GM12878 (cell line): ENCODE data around the gene PRUNE2. TPM values are rescaled to one million over a fixed set of nuclear protein-coding genes. Genes with fewer than 3 reads are reported as not detected.

ENCODE experiments used
- ATAC-seq: fragments of 200-7000 bp; cut with Tn5 transposase; 3 replicates; pipeline ENCODE4 v1.9.1; 2020; ENCODE audit warnings: mild to moderate bottlenecking, moderate library complexity
- BruUV-seq: library from RNA; stranded (reverse); fragments of 400-500 nt; replicated peaks from 2 replicates; lab custom pipeline; 2021; lab: Mats Ljungman, UMichigan
- CTCF ChIA-PET: fragments of 300-600 bp; sonication (Branson Sonifier 250); formaldehyde crosslinking; extraction: SDS; loops from one replicate; lab custom pipeline; 2021; ENCODE audit warnings: inconsistent platforms; lab: Yijun Ruan, JAX
- POLR2A ChIA-PET: fragments of 350-600 bp; formaldehyde crosslinking; extraction: SDS; loops from one replicate; lab custom pipeline; 2021; ENCODE audit warnings: inconsistent platforms; lab: Charles Lee
- RAD21 ChIA-PET: fragments of 300-600 bp; sonication (Branson Sonifier 250); formaldehyde crosslinking; loops from one replicate; lab custom pipeline; 2023; ENCODE audit warnings: antibody characterized with exemption; ENCODE audit not compliant: unreplicated experiment; lab: Charles Lee
- SMC1A ChIA-PET: fragments of 300-600 bp; sonication (Branson Sonifier 250); formaldehyde crosslinking; loops from one replicate; lab custom pipeline; 2023; ENCODE audit not compliant: unreplicated experiment, uncharacterized antibody; lab: Charles Lee
- DNase-seq: peaks from one replicate; pipeline ENCODE4 v3.0.0-alpha.2; 2011; ENCODE audit warnings: low read depth, low spot score
- FAIRE-seq: peaks from 3 replicates; lab custom pipeline; 2011; peaks lifted over from hg19 to GRCh38; lab: Jason Lieb, UNC
- H2AFZ ChIP-seq: 2 replicates; pipeline ENCODE4 v1.6.0; 2011; ENCODE audit warnings: low read depth, low read length, control low read depth; ENCODE audit not compliant: control insufficient read depth
- H3K27ac ChIP-seq: 2 replicates; pipeline ENCODE4 v1.5.1; 2011; ENCODE audit warnings: control low read depth; ENCODE audit not compliant: control insufficient read depth, insufficient read depth
- H3K27me3 ChIP-seq, 2 experiments: replicated peaks in 1 of 2; 2 replicates each; pipeline versions ENCODE4 v1.6.0 to v1.6.1; 2011; ENCODE audit warnings: low read length in 1 of 2; ENCODE audit not compliant: control insufficient read depth in 2 of 2, insufficient read depth in 2 of 2
- H3K36me3 ChIP-seq, 2 experiments: 2 replicates each; pipeline ENCODE4 v1.5.1; 2011; ENCODE audit warnings: low read length in 1 of 2; ENCODE audit not compliant: control insufficient read depth in 2 of 2, insufficient read depth in 2 of 2
- H3K4me1 ChIP-seq: 2 replicates; pipeline ENCODE4 v1.6.1; 2011; ENCODE audit warnings: mild to moderate bottlenecking, low read length, moderate library complexity, mixed read lengths; ENCODE audit not compliant: control insufficient read depth, insufficient read depth
- H3K4me2 ChIP-seq: 2 replicates; pipeline ENCODE4 v1.6.0; 2011; ENCODE audit warnings: control low read depth; ENCODE audit not compliant: control insufficient read depth, insufficient read depth
- H3K4me3 ChIP-seq: fragments of 200-600 bp; sonication (generic); 2 replicates; pipeline ENCODE4 v1.5.1; 2016
- H3K79me2 ChIP-seq: 2 replicates; pipeline ENCODE4 v1.6.0; 2011; ENCODE audit warnings: low read length; ENCODE audit not compliant: control insufficient read depth, insufficient read depth
- H3K9ac ChIP-seq: 2 replicates; pipeline ENCODE4 v1.8.0; 2011; ENCODE audit warnings: low read length, control low read depth, mixed read lengths; ENCODE audit not compliant: control insufficient read depth, insufficient read depth
- H3K9me3 ChIP-seq: replicated peaks from 3 replicates; pipeline ENCODE4 v1.5.1; 2011; ENCODE audit warnings: mild to moderate bottlenecking, low read length; ENCODE audit not compliant: control insufficient read depth, insufficient read depth
- H4K20me1 ChIP-seq: 2 replicates; pipeline ENCODE4 v1.6.0; 2011; ENCODE audit not compliant: control insufficient read depth, insufficient read depth
- BHLHE40 ChIP-seq, 2 experiments: fragments of 450-650 bp in 1 of 2; IDR thresholded peaks; 2 replicates each; pipeline ENCODE4 v1.6.1; 2011 to 2017; ENCODE audit warnings: low read depth in 2 of 2, borderline replicate concordance in 1 of 2, improper control_type of control experiment in 1 of 2, low read length in 1 of 2, mild to moderate bottlenecking in 1 of 2
- BRCA1 ChIP-seq: IDR thresholded peaks from 2 replicates; pipeline ENCODE4 v1.6.1; 2011; ENCODE audit warnings: low read depth, low read length, improper control_type of control experiment
- CTCF ChIP-seq, 3 experiments: IDR thresholded peaks in 2 of 3; conservative IDR thresholded peaks in 1 of 3; 2 replicates each; pipeline ENCODE4 v1.5.1; 2011; ENCODE audit warnings: low read depth in 3 of 3, low read length in 3 of 3, mild to moderate bottlenecking in 3 of 3, control low read depth in 2 of 3, moderate library complexity in 2 of 3, inconsistent platforms in 1 of 3, mixed read lengths in 1 of 3; ENCODE audit not compliant: control insufficient read depth in 2 of 3, insufficient read depth in 1 of 3; ENCODE audit errors: extremely low read depth in 1 of 3
- MEF2B ChIP-seq: fragments of 450-650 bp; IDR thresholded peaks from 2 replicates; pipeline ENCODE4 v1.6.1; 2018; ENCODE audit warnings: mild to moderate bottlenecking, moderate library complexity; ENCODE audit not compliant: partially characterized antibody, poor library complexity, severe bottlenecking
- MYB ChIP-seq: fragments of 150-350 bp; IDR thresholded peaks from 2 replicates; pipeline ENCODE4 v1.6.1; 2014; ENCODE audit warnings: mild to moderate bottlenecking, low read depth, low read length, borderline replicate concordance
- POLR2AphosphoS5 ChIP-seq: IDR thresholded peaks from 2 replicates; pipeline ENCODE4 v1.6.1; 2011; ENCODE audit warnings: mild to moderate bottlenecking, low read length, inconsistent platforms
- SREBF1 ChIP-seq: IDR thresholded peaks from 2 replicates; pipeline ENCODE4 v1.6.1; 2012; ENCODE audit warnings: mild to moderate bottlenecking, low read length
- TARDBP ChIP-seq: IDR thresholded peaks from 2 replicates; pipeline ENCODE4 v1.6.1; 2016; ENCODE audit warnings: borderline replicate concordance
- ZBED1 ChIP-seq: IDR thresholded peaks from 2 replicates; pipeline ENCODE4 v1.6.1; 2016; ENCODE audit warnings: borderline replicate concordance
- ZNF217 ChIP-seq: fragments of 450-650 bp; IDR thresholded peaks from 2 replicates; pipeline ENCODE4 v1.6.1; 2017; ENCODE audit warnings: antibody characterized with exemption, mild to moderate bottlenecking
- WGBS: methylation state at CpG from one replicate; pipeline ENCODE4 v1.1.6; 2016; ENCODE audit warnings: low lambda C conversion rate; ENCODE audit not compliant: insufficient replicate concordance, insufficient coverage; ENCODE audit errors: missing lambda C conversion rate; 5-methylcytosine and 5-hydroxymethylcytosine counted together
- in situ Hi-C: fragments of 300-500 bp; cut with MboI; formaldehyde crosslinking; loops from 9 replicates; pipeline ENCODE4 v1.14.3; 2018; ENCODE audit warnings: mixed read lengths
- intact Hi-C: fragments of 100-400 bp; cut with micrococcal nuclease; formaldehyde crosslinking; loops from one replicate; pipeline ENCODE4 v1.14.2; 2022; ENCODE audit not compliant: unreplicated experiment
- polyA plus RNA-seq, 11 experiments: library from polyadenylated mRNA; depleted of rRNA in 4 of 11; unstranded in 6 of 11; stranded (reverse) in 5 of 11; fragments of >200 nt; fragmentation: Nextera tagmentation in 4 of 11; fragmentation: Illumina TruSeq in 1 of 11; extraction: Ambion mirVana in 4 of 11; extraction: Trizol in 1 of 11; gene quantifications; 1 replicate in 1 of 11; 2 replicates in 10 of 11; pipeline versions ENCODE4 v1.2.1 to v1.2.3, GENCODE V29; 2011 to 2016; ENCODE audit warnings: inconsistent platforms in 2 of 11, missing spikeins in 2 of 11, low read depth in 1 of 11
- total RNA-seq, 4 experiments: library from RNA; depleted of rRNA in 3 of 4; stranded (reverse); fragments of >200 nt in 3 of 4; fragmentation: Illumina TruSeq in 1 of 4; extraction: Trizol in 1 of 4; gene quantifications; 2 replicates each; pipeline versions ENCODE4 v1.2.1 to v1.2.3, GENCODE V29; 2013 to 2021

The PRUNE2 gene
- total and polyA plus RNA-seq, 10 of the 15 experiments (the other 5 are each of a cell fraction or from before 2014, with no cell fraction given) = 0.07 to 0.63 (median 0.25) TPM

- peak; percentile 86 for FAIRE-seq
- CTCF ChIA-PET = interaction anchor here (1.2 kb wide), 1 partner anchor 59 kb away, joined by 4 read pairs; no protein-coding TSS in a partner anchor
These were observed 284.9 kb downstream of the PRUNE2 start for GRCh38 chr9:76620996-76621395.

More at GRCh38 chr9:76620996-76621395, 284.9 kb downstream of the PRUNE2 start:
- intact Hi-C loops (no loop called here), in situ Hi-C loops (no loop called here)
- BruUV-seq = no TSS peak
- H3K27me3 ChIP-seq = no peaks in the 10 kb centered on the region; a peak in 1 of 4 replicates
- TF ChIP-seq MYB (no peak), SREBF1 (no peak), ZBED1 (no peak), CTCF (IDR thresholded peaks at IDR 0.05 in 2 of 3, conservative IDR thresholded peaks at IDR 0.05 in 1 of 3; ENCODE audit: control insufficient read depth in 2 of 3, extremely low read depth in 1 of 3, insufficient read depth in 1 of 3, low read depth in 3 of 3, low read length in 3 of 3) (no peak), TARDBP (no peak), ZNF217 (no peak), MEF2B (no peak), BHLHE40 (IDR thresholded peaks at IDR 0.05; ENCODE audit: borderline replicate concordance in 1 of 2, low read depth in 2 of 2, low read length in 1 of 2) (no peak), BRCA1 (no peak), POLR2AphosphoS5 (no peak)
- H3K9ac ChIP-seq = no peak overlapping the region
- ChIA-PET POLR2A (no interaction called here), SMC1A (no interaction called here), RAD21 (no interaction called here)
- H3K4me2 ChIP-seq = no peak overlapping the region
- peaks cover 10% of the 10 kb centered on the region for H3K4me1 ChIP-seq
- no peak overlapping the region for H2AFZ ChIP-seq
- no peak overlapping the region for H3K27ac ChIP-seq
- ATAC-seq (no peak), DNase-seq (no peak)
- no peaks in the 10 kb centered on the region for H3K79me2 ChIP-seq
- no peak overlapping the region for H3K4me3 ChIP-seq
- no peaks in the 10 kb centered on the region for H3K36me3 ChIP-seq
- no peaks in the 10 kb centered on the region for H3K9me3 ChIP-seq
- no peaks in the 10 kb centered on the region for H4K20me1 ChIP-seq
- WGBS = 2% methylated on average over 3 of the region's 3 CpGs
